Activated CD8-positive, alpha-beta T cell treated with anti-CD3 and anti-CD28 coated beads for 36 hours (primary cell): Measurements from ENCODE around the gene CYP27B1. TPM values are rescaled to one million over a fixed set of nuclear protein-coding genes. Genes with fewer than 3 reads are reported as not detected.

Experiments
- ATAC-seq: fragments of 200-7000 bp; cut with Tn5 transposase; one replicate; pipeline ENCODE4 v1.10.0; 2021; ENCODE audit warnings: mild to moderate bottlenecking, moderate library complexity
- CTCF ChIA-PET: fragments of 350-600 bp; sonication (Branson Sonifier 250); formaldehyde crosslinking; loops from one replicate; lab custom pipeline; 2021; ENCODE audit warnings: antibody characterized with exemption; lab: Charles Lee
- POLR2A ChIA-PET: fragments of 350-600 bp; sonication (Branson Sonifier 250); formaldehyde crosslinking; loops from one replicate; lab custom pipeline; 2021; ENCODE audit warnings: antibody characterized with exemption; lab: Charles Lee
- DNase-seq: peaks from one replicate; pipeline ENCODE4 v3.0.0-alpha.2; 2020
- H3K27ac Mint-ChIP-seq: one replicate; pipeline ENCODE4 v1.8.0; 2021; ENCODE audit warnings: mild to moderate bottlenecking, mixed read lengths
- H3K27me3 Mint-ChIP-seq: one replicate; pipeline ENCODE4 v1.8.0; 2021; ENCODE audit warnings: mixed read lengths
- H3K36me3 Mint-ChIP-seq: one replicate; pipeline ENCODE4 v1.8.0; 2021; ENCODE audit warnings: low read depth, mixed read lengths
- H3K4me1 Mint-ChIP-seq: one replicate; pipeline ENCODE4 v1.8.0; 2021; ENCODE audit warnings: low read depth, mixed read lengths
- H3K4me3 Mint-ChIP-seq: one replicate; pipeline ENCODE4 v1.8.0; 2021; ENCODE audit warnings: mild to moderate bottlenecking, moderate library complexity, mixed read lengths
- H3K9me3 Mint-ChIP-seq: one replicate; pipeline ENCODE4 v1.8.0; 2021; ENCODE audit warnings: mixed read lengths
- CTCF ChIP-seq: fragments of 200-600 bp; IDR thresholded peaks from one replicate; pipeline ENCODE4 v1.8.0; 2022; ENCODE audit warnings: antibody characterized with exemption, mild to moderate bottlenecking
- intact Hi-C: fragments of 100-400 bp; cut with micrococcal nuclease; formaldehyde crosslinking; loops from one replicate; pipeline ENCODE4 v1.10.0; 2022
- total RNA-seq, 2 experiments: library from RNA; stranded (reverse); gene quantifications; one replicate each; pipeline ENCODE4 v1.2.3, GENCODE V29; 2021

CYP27B1 gene
- total RNA-seq, 2 experiments from 2014 or later, result 7.6 to 7.9 TPM

DNA sequence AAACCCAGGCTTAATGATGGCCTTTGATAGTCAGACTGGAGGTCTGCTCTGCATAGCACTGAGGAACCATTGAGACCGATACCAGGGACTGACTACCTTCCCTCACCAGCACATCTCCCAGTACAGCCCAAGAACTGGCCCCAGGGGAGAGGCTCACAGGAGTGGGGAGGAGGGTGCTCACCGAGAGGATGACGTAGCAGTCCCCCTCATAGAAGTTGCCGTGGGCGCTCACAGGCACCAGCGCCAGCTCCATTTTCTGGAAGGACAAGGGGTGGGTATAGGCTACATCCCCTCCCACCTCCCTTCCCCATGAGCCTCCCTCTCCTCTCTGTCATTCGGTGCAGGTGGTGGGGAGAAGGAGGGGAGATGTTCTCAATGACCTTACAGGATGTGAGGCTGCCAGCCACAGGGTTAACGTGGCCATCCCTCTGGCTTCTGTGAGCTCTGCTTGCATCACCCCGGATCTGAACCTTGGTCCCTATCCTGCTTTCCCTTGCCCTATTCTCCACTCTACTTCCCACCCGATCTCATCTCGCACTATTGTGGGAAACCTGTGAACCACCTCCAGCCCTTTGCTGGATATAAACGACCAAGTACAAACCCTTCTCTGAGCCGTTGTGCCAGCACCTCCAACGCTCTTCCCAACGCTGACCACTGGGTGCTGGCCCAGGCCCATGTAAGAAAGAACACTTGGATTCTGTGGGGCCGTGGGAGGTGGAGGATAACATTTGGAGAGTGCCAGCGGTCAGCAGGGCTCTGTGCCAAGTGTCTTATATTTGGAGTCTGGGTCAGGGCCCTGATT is 47.3 kb upstream of the CYP27B1 start:
- no peak for TF ChIP-seq CTCF
- no peak for ATAC-seq

GRCh38 chr12:57813111-57813970 is 46.5 kb upstream of the CYP27B1 start:
- no peaks in the 10 kb centered on the region for H3K27me3 Mint-ChIP-seq
- TF ChIP-seq CTCF, result no peak
- no peak for DNase-seq
- no peaks in the 10 kb centered on the region for H3K9me3 Mint-ChIP-seq
- H3K36me3 Mint-ChIP-seq, result no peaks in the 10 kb centered on the region
- H3K27ac Mint-ChIP-seq, result no peak overlapping the region
- intact Hi-C loops, result no loop called here
- POLR2A ChIA-PET, result interaction anchor here (1.5 kb wide), 1 partner anchor 11 kb away, joined by 4 read pairs; no protein-coding TSS in a partner anchor
- H3K4me3 Mint-ChIP-seq, result no peak overlapping the region
- CTCF ChIA-PET, result interaction anchor here (0.9 to 3.7 kb wide), 2 partner anchors 11 to 92 kb away, joined by 3 to 23 read pairs; no protein-coding TSS in a partner anchor
- no peaks in the 10 kb centered on the region for H3K4me1 Mint-ChIP-seq
- no peak for ATAC-seq

More for the DNA sequence above, 47.3 kb upstream of the CYP27B1 start:
- Mint-ChIP-seq H3K36me3 (no peaks in the 10 kb centered on the region), H3K27ac (no peak overlapping the region), H3K4me3 (no peak overlapping the region), H3K27me3 (no peaks in the 10 kb centered on the region), H3K4me1 (no peaks in the 10 kb centered on the region), H3K9me3 (no peaks in the 10 kb centered on the region)
- intact Hi-C loops, result no loop called here
- CTCF ChIA-PET, result interaction anchor here (0.9 to 6.2 kb wide), 3 partner anchors 13 to 92 kb away, joined by 3 to 52 read pairs (median 3); no protein-coding TSS in a partner anchor
- no peak for DNase-seq
- POLR2A ChIA-PET, result no interaction called here

DNA sequence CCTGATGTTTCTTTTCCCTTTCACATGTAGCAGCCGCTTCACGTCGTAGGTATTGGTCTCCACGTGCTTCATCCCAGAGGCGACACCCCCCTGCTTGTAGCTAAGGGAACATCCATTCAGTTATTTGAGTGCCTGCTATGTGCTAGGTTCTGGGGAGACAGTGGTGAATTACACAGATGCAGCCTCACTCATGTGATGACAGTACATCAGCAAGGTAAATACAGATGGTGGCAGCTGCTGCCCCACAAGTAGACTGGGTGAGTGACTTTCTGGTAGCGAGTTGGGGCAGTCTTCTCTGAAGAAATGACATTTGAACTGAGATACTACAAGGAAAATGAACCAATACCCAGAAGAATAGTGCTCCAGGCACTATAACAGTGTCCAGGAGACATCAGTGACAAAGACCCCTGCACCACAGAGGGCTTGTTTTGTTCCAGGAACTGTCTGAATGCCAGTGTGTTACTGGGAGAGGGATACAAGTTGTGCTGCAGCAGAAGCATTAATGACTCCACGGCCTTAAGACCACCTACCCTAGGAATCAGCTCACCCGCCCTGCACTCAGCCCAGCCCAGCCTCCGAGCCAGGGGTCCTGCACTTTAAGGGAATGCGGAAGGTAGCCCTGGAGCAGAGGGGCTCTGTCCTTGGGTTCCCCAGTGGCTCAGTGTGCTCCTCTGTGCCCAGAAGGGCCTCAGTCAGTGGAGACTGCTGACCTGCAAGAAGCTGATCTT is 44.3 kb upstream of the CYP27B1 start:
- TF ChIP-seq CTCF, result no peak
- H3K27ac Mint-ChIP-seq, result no peak overlapping the region
- no peak overlapping the region for H3K4me3 Mint-ChIP-seq
- ChIA-PET CTCF (interaction anchor here (3.7 kb wide), 1 partner anchor 8 kb away, joined by 23 read pairs; no protein-coding TSS in a partner anchor), POLR2A (interaction anchor here (1.3 to 1.5 kb wide), 2 partner anchors 9 kb away, joined by 3 to 4 read pairs; no protein-coding TSS in a partner anchor)
- H3K9me3 Mint-ChIP-seq, result no peaks in the 10 kb centered on the region
- H3K4me1 Mint-ChIP-seq, result no peaks in the 10 kb centered on the region
- DNase-seq (no peak), ATAC-seq (no peak)
- intact Hi-C loops, result no loop called here
- no peaks in the 10 kb centered on the region for H3K27me3 Mint-ChIP-seq
- H3K36me3 Mint-ChIP-seq, result no peaks in the 10 kb centered on the region

GRCh38 chr12:57810450-57810849 is 43.6 kb upstream of the CYP27B1 start:
- H3K36me3 Mint-ChIP-seq, result no peaks in the 10 kb centered on the region
- intact Hi-C loops, result no loop called here
- no peaks in the 10 kb centered on the region for H3K4me1 Mint-ChIP-seq
- DNase-seq (no peak), ATAC-seq (no peak)
- H3K9me3 Mint-ChIP-seq, result no peaks in the 10 kb centered on the region
- POLR2A ChIA-PET, result interaction anchor here (1.3 kb wide), 1 partner anchor 8 kb away, joined by 3 read pairs; no protein-coding TSS in a partner anchor
- H3K27ac Mint-ChIP-seq, result no peak overlapping the region
- no peaks in the 10 kb centered on the region for H3K27me3 Mint-ChIP-seq
- H3K4me3 Mint-ChIP-seq, result no peak overlapping the region
- no peak for TF ChIP-seq CTCF
- CTCF ChIA-PET, result interaction anchor here (0.9 to 3.7 kb wide), 2 partner anchors 8 to 93 kb away, joined by 3 to 23 read pairs; no protein-coding TSS in a partner anchor
